GM12864 (cell line): ENCODE data around the gene SRSF1.
A peak's percentile ranks its signal among the peaks of the same experiment; 100 is the strongest.
"Not testable (repeated sequence)": the region's sequence is repeated elsewhere in the genome, so short reads cannot be mapped to it uniquely, and the experiment has no call there.

Source experiments
- DNase-seq: peaks from one replicate; pipeline ENCODE4 v3.0.0-alpha.2; 2011; ENCODE audit warnings: low read depth
- H3K4me3 ChIP-seq: 2 replicates; pipeline ENCODE4 v1.5.1; 2011; ENCODE audit warnings: mild to moderate bottlenecking, low read depth, low read length, control low read depth
- CTCF ChIP-seq: IDR thresholded peaks from 2 replicates; pipeline ENCODE4 v1.5.1; 2011; ENCODE audit warnings: low read depth, mild to moderate bottlenecking, moderate library complexity, low read length, control low read depth, inconsistent platforms; ENCODE audit errors: missing control alignments

SRSF1 gene

GRCh38 chr17:57962279-57963148 is 44.5 kb downstream of the SRSF1 start:
- TF ChIP-seq CTCF: no peak
- DNase-seq: no peak
- no peak overlapping the region for H3K4me3 ChIP-seq

- TF ChIP-seq CTCF: no peak
- no peak overlapping the region for H3K4me3 ChIP-seq
- no peak for DNase-seq
Measured at GRCh38 chr17:57959929-57960328, 47.1 kb downstream of the SRSF1 start.

- DNase-seq, H3K4me3 ChIP-seq: not testable (repeated sequence)
Measured at GRCh38 chr17:57958391-57958790, 48.7 kb downstream of the SRSF1 start.

GRCh38 chr17:57957886-57958285 is 49.2 kb downstream of the SRSF1 start:
- no peak for TF ChIP-seq CTCF
- no peak for DNase-seq

GRCh38 chr17:57957120-57957850 is 49.8 kb downstream of the SRSF1 start:
- H3K4me3 ChIP-seq: no peak overlapping the region
- DNase-seq: no peak
- no peak for TF ChIP-seq CTCF

More at GRCh38 chr17:57957886-57958285, 49.2 kb downstream of the SRSF1 start:
- no peak overlapping the region for H3K4me3 ChIP-seq

- H3K4me3 ChIP-seq: no peak overlapping the region
- peak; percentile 78 for DNase-seq
- no peak for TF ChIP-seq CTCF
Measured at GRCh38 chr17:57956291-57957119, 50.5 kb downstream of the SRSF1 start.
